Measurements from ENCODE around the gene FYCO1.

GRCh38 chr3:46010519-46011113 lies 15.0 kb upstream of the FYCO1 start:
- no peak for TF ChIP-seq GATA2 (IDR thresholded peaks at IDR 0.05; ENCODE audit: low read depth, low read length)
- no peak for TF ChIP-seq GATA3 (IDR thresholded peaks at IDR 0.05; ENCODE audit: low read depth, low read length)
